Measurements from ENCODE around the gene DOLPP1. TPM values are rescaled to one million over a fixed set of nuclear protein-coding genes. Genes with fewer than 3 reads are reported as not detected.

DOLPP1 gene
- total RNA-seq, 1 experiment from 2014 or later: 13.7 TPM

DNA sequence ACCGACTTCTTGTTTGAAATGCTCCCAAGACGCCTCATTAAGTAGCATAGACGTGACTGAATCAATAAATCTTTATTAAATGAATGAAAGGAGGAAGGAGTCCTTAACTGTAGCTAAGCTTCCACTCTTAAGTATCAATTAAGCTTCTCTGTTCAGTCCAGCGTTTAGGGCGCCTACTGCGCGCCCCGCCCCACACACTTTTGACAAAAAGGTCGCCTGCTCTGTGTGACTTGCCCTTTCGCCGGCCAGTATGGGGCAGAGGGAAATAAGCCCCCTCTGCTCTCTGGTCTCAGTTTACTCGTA, 662 bp upstream of the DOLPP1 start:
- no TSS peak for BruUV-seq (replicated peaks)
- ATAC-seq (no peak; the same call in 1 of the 2 replicates), DNase-seq (ENCODE audit: low read depth, low spot score) (no peak)
- ChIA-PET CTCF (no interaction called here), POLR2A (no interaction called here)
- TF ChIP-seq, protein P1, sequence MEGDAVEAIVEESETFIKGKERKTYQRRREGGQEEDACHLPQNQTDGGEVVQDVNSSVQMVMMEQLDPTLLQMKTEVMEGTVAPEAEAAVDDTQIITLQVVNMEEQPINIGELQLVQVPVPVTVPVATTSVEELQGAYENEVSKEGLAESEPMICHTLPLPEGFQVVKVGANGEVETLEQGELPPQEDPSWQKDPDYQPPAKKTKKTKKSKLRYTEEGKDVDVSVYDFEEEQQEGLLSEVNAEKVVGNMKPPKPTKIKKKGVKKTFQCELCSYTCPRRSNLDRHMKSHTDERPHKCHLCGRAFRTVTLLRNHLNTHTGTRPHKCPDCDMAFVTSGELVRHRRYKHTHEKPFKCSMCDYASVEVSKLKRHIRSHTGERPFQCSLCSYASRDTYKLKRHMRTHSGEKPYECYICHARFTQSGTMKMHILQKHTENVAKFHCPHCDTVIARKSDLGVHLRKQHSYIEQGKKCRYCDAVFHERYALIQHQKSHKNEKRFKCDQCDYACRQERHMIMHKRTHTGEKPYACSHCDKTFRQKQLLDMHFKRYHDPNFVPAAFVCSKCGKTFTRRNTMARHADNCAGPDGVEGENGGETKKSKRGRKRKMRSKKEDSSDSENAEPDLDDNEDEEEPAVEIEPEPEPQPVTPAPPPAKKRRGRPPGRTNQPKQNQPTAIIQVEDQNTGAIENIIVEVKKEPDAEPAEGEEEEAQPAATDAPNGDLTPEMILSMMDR (IDR thresholded peaks at IDR 0.05): no peak
- TF ChIP-seq SIN3A (IDR thresholded peaks at IDR 0.05; ENCODE audit: borderline replicate concordance, insufficient read depth, low read depth, low read length) (no peak), POLR2AphosphoS5 (IDR thresholded peaks at IDR 0.05; ENCODE audit: low read depth, low read length) (no peak), TCF7L2 (IDR thresholded peaks at IDR 0.05; ENCODE audit: low read depth, low read length) (no peak)
- TF ChIP-seq, protein P2, sequence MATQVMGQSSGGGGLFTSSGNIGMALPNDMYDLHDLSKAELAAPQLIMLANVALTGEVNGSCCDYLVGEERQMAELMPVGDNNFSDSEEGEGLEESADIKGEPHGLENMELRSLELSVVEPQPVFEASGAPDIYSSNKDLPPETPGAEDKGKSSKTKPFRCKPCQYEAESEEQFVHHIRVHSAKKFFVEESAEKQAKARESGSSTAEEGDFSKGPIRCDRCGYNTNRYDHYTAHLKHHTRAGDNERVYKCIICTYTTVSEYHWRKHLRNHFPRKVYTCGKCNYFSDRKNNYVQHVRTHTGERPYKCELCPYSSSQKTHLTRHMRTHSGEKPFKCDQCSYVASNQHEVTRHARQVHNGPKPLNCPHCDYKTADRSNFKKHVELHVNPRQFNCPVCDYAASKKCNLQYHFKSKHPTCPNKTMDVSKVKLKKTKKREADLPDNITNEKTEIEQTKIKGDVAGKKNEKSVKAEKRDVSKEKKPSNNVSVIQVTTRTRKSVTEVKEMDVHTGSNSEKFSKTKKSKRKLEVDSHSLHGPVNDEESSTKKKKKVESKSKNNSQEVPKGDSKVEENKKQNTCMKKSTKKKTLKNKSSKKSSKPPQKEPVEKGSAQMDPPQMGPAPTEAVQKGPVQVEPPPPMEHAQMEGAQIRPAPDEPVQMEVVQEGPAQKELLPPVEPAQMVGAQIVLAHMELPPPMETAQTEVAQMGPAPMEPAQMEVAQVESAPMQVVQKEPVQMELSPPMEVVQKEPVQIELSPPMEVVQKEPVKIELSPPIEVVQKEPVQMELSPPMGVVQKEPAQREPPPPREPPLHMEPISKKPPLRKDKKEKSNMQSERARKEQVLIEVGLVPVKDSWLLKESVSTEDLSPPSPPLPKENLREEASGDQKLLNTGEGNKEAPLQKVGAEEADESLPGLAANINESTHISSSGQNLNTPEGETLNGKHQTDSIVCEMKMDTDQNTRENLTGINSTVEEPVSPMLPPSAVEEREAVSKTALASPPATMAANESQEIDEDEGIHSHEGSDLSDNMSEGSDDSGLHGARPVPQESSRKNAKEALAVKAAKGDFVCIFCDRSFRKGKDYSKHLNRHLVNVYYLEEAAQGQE (IDR thresholded peaks at IDR 0.05; ENCODE audit: insufficient read depth in 1 of 2, low read depth in 2 of 2, low read length in 1 of 2): no peak
- Histone ChIP-seq H3K27ac (ENCODE audit: low read length) (peak overlapping the region; percentile 70), H3K4me1 (ENCODE audit: control insufficient read depth, insufficient read depth, low read length) (peaks cover 8% of the 10 kb centered on the region; the same call in 1 of the 2 replicates), H3K27me3 (ENCODE audit: control insufficient read depth, insufficient read depth, low read length) (no peaks in the 10 kb centered on the region), H3K9me3 (ENCODE audit: control insufficient read depth, insufficient read depth, low read depth, low read length) (no peaks in the 10 kb centered on the region), H3K36me3 (ENCODE audit: control insufficient read depth, insufficient read depth, low read length) (0 out of 2 replicates have a peak, but pooled peaks cover 2% of the 10 kb centered on the region), H3K4me3 (ENCODE audit: low read depth in 2 of 2, low read length in 2 of 2) (peak overlapping the region; percentile 75 to 86)
- intact Hi-C loops (cut with micrococcal nuclease; ENCODE audit: unreplicated experiment) (no loop called here), in situ Hi-C loops (cut with HindIII; ENCODE audit: low pct_unique_long_range_greater_than_20kb, low sequenced_read_pairs) (no loop called here)

DNA sequence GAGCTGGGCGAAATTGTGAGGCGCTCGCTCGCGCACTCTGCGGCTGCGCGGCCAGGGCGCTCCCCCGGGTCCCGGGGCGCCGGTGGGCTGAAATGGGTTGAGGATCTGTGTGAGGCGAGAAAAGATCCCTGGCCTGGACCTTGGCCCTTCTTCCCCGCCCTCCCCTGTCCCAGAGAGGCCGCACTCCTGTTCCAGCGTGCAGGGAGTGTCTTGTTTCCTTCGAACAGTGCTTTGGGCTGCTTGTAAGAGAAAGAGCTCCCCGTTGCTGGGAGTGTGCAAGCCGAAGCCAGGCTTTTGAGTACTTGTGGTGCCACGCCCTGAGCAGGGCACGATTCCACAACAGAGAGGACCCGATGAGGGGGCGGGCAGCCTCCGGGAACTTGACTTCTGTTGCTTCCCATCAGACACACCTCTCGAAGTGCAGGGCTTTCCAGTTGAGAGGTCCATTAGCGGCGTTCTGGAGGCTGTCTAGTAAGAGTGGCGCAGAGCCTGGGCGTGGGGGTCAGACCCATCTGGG, 535 bp downstream of the DOLPP1 start:
- CTCF ChIA-PET: interaction anchor here (0.5 to 1.2 kb wide), 3 partner anchors 35 to 545 kb away, joined by 5 to 12 read pairs (median 6); partner anchors contain the start of genes NTMT1 and SH3GLB2
- 0 out of 2 replicates have a peak, but pooled peaks have one; percentile 0 for ATAC-seq
- intact Hi-C loops (cut with micrococcal nuclease; ENCODE audit: unreplicated experiment): no loop called here
- Histone ChIP-seq H3K4me1 (ENCODE audit: control insufficient read depth, insufficient read depth, low read length) (peaks cover 8% of the 10 kb centered on the region; the same call in 1 of the 2 replicates), H3K36me3 (ENCODE audit: control insufficient read depth, insufficient read depth, low read length) (0 out of 2 replicates have a peak, but pooled peaks cover 2% of the 10 kb centered on the region), H3K4me3 (ENCODE audit: low read depth in 2 of 2, low read length in 2 of 2) (peak overlapping the region; percentile 75 to 84), H3K27ac (ENCODE audit: low read length) (peak overlapping the region; percentile 84), H3K9me3 (ENCODE audit: control insufficient read depth, insufficient read depth, low read depth, low read length) (no peaks in the 10 kb centered on the region), H3K27me3 (ENCODE audit: control insufficient read depth, insufficient read depth, low read length) (no peaks in the 10 kb centered on the region)
- TSS peak; percentile 90 for BruUV-seq (replicated peaks)
- no peak for DNase-seq (ENCODE audit: low read depth, low spot score)
- POLR2A ChIA-PET: no interaction called here
- in situ Hi-C loops (cut with HindIII; ENCODE audit: low pct_unique_long_range_greater_than_20kb, low sequenced_read_pairs): no loop called here
- TF ChIP-seq POLR2AphosphoS5 (IDR thresholded peaks at IDR 0.05; ENCODE audit: low read depth, low read length): no peak
- TF ChIP-seq, protein P2 (IDR thresholded peaks at IDR 0.05; ENCODE audit: insufficient read depth in 1 of 2, low read depth in 2 of 2, low read length in 1 of 2): no peak
- no peak for TF ChIP-seq SIN3A (IDR thresholded peaks at IDR 0.05; ENCODE audit: borderline replicate concordance, insufficient read depth, low read depth, low read length)
- TF ChIP-seq, protein P1 (IDR thresholded peaks at IDR 0.05): no peak
- no peak for TF ChIP-seq TCF7L2 (IDR thresholded peaks at IDR 0.05; ENCODE audit: low read depth, low read length)

Data from Panc1 (cell line).